ENCODE results near the gene SOWAHA. TPM values are rescaled to one million over a fixed set of nuclear protein-coding genes. Genes with fewer than 3 reads are reported as not detected.

SOWAHA gene
- total and polyA plus RNA-seq, 10 of the 15 experiments (the other 5 are each of a cell fraction or from before 2014, with no cell fraction given), result 0.02 to 0.37 (median 0.05) TPM; not detected in 4

DNA sequence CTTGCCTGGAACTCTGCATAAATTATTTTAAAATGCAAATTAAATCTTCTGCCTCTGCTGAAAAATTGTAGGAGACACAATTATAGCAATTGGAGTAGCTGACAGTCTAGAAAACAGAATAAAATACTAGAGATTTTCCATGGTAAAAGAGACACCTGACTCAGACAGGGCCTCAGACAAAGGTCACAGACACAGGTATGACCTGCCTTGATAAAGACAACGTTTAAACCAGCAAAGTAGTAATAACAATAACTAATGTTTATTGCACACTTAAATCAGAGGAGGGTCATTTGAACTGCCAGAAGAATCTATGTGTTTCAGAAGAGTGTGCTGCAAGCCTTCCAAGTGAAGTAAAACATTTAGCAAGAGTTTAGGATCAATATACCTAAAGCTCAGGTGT, 3.9 kb downstream of the SOWAHA start:
- in situ Hi-C loops (cut with MboI) (loop anchor here (5.0 kb wide), 1 partner anchor 430 kb away; no protein-coding TSS in a partner anchor), intact Hi-C loops (cut with micrococcal nuclease; ENCODE audit: unreplicated experiment) (no loop called here)
- Histone ChIP-seq H3K79me2 (ENCODE audit: control insufficient read depth, insufficient read depth, low read length) (no peaks in the 10 kb centered on the region), H3K36me3 (ENCODE audit: control insufficient read depth in 2 of 2, insufficient read depth in 2 of 2, low read length in 1 of 2) (no peaks in the 10 kb centered on the region), H3K27me3 (replicated peaks in 1 of 2; ENCODE audit: control insufficient read depth in 2 of 2, insufficient read depth in 2 of 2, low read length in 1 of 2) (peaks cover 0 to 8% of the 10 kb centered on the region in 2 experiments; a peak in 2 of 4 replicates), H3K9ac (ENCODE audit: control insufficient read depth, insufficient read depth, low read length) (no peak overlapping the region), H3K4me2 (ENCODE audit: control insufficient read depth, insufficient read depth) (no peak overlapping the region), H2AFZ (ENCODE audit: control insufficient read depth, low read depth, low read length) (no peak overlapping the region), H3K27ac (ENCODE audit: control insufficient read depth, insufficient read depth) (no peak overlapping the region), H3K4me1 (ENCODE audit: control insufficient read depth, insufficient read depth, low read length) (no peaks in the 10 kb centered on the region; the same call in 1 of the 2 replicates), H4K20me1 (ENCODE audit: control insufficient read depth, insufficient read depth) (no peaks in the 10 kb centered on the region), H3K4me3 (no peak overlapping the region), H3K9me3 (replicated peaks; ENCODE audit: control insufficient read depth, insufficient read depth, low read length) (no peaks in the 10 kb centered on the region; the same call in 2 of the 3 replicates)
- WGBS (ENCODE audit: insufficient coverage, insufficient replicate concordance, low lambda C conversion rate, missing lambda C conversion rate), result 0% methylated on average over 1 of the region's 1 CpG
- ChIA-PET CTCF (interaction anchor here (1.2 to 7.7 kb wide), 11 partner anchors 9 to 431 kb away, joined by 4 to 159 read pairs (median 31); partner anchors contain the start of gene CCNI2), RAD21 (ENCODE audit: unreplicated experiment) (interaction anchor here (0.7 to 7.7 kb wide), 14 partner anchors 8 to 316 kb away, joined by 3 to 106 read pairs (median 4); no protein-coding TSS in a partner anchor), POLR2A (interaction anchor here (1.1 to 6.2 kb wide), 2 partner anchors 10 to 69 kb away, joined by 3 to 41 read pairs; partner anchors contain the start of gene CCNI2), SMC1A (ENCODE audit: uncharacterized antibody, unreplicated experiment) (interaction anchor here (0.8 to 10.9 kb wide), 14 partner anchors 8 to 582 kb away, joined by 3 to 129 read pairs (median 4); partner anchors contain the start of gene IL13)
- ATAC-seq (no peak), FAIRE-seq (no peak), DNase-seq (ENCODE audit: low read depth, low spot score) (no peak)
- TF ChIP-seq SMC3 (IDR thresholded peaks at IDR 0.05; ENCODE audit: borderline replicate concordance, low read length) (no peak), ASH2L (IDR thresholded peaks at IDR 0.05; ENCODE audit: borderline replicate concordance, low read depth) (no peak), PML (IDR thresholded peaks at IDR 0.05; ENCODE audit: low read length) (no peak), KLF5 (IDR thresholded peaks at IDR 0.05; ENCODE audit: partially characterized antibody) (no peak), ZNF274 (IDR thresholded peaks at IDR 0.05; ENCODE audit: insufficient read depth, insufficient read length) (no peak), SP1 (IDR thresholded peaks at IDR 0.05; ENCODE audit: low read depth, low read length) (no peak), NR2C2 (IDR thresholded peaks at IDR 0.05; ENCODE audit: borderline replicate concordance, control insufficient read depth, insufficient read length, low read depth) (no peak), HDAC2 (IDR thresholded peaks at IDR 0.05) (no peak), RCOR1 (conservative IDR thresholded peaks at IDR 0.05; ENCODE audit: low read depth, low read length) (no peak), SRF (IDR thresholded peaks at IDR 0.05; ENCODE audit: low read depth in 2 of 2, low read length in 2 of 2) (no peak), ETV6 (conservative IDR thresholded peaks at IDR 0.05 in 1 of 2, IDR thresholded peaks at IDR 0.05 in 1 of 2; ENCODE audit: borderline replicate concordance in 1 of 2, low read depth in 1 of 2) (no peak)
- TF ChIP-seq, protein P1, sequence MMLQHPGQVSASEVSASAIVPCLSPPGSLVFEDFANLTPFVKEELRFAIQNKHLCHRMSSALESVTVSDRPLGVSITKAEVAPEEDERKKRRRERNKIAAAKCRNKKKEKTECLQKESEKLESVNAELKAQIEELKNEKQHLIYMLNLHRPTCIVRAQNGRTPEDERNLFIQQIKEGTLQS (IDR thresholded peaks at IDR 0.05; ENCODE audit: borderline replicate concordance, extremely low read depth, low read depth, low read length), result no peak
- TF ChIP-seq, protein P2, sequence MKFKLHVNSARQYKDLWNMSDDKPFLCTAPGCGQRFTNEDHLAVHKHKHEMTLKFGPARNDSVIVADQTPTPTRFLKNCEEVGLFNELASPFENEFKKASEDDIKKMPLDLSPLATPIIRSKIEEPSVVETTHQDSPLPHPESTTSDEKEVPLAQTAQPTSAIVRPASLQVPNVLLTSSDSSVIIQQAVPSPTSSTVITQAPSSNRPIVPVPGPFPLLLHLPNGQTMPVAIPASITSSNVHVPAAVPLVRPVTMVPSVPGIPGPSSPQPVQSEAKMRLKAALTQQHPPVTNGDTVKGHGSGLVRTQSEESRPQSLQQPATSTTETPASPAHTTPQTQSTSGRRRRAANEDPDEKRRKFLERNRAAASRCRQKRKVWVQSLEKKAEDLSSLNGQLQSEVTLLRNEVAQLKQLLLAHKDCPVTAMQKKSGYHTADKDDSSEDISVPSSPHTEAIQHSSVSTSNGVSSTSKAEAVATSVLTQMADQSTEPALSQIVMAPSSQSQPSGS (IDR thresholded peaks at IDR 0.05; ENCODE audit: low read length), result no peak
- BruUV-seq (replicated peaks), result no TSS peak

Measured in GM12878 (cell line).